Coronary artery (tissue), 2 donors: Measurements from ENCODE around the gene RBKS.

Source experiments
- DNase-seq: peaks from one replicate; pipeline ENCODE4 v3.0.0-alpha.2; 2017; ENCODE audit warnings: low spot score
- H3K27ac ChIP-seq, 2 donors: fragments of 200-600 bp; sonication (generic); one replicate each; pipeline ENCODE4 v1.5.1; 2016 to 2019
- H3K4me3 ChIP-seq: fragments of 200-600 bp; sonication (generic); 2 replicates; pipeline ENCODE4 v1.5.1; 2016; ENCODE audit warnings: mild to moderate bottlenecking, moderate library complexity
- CTCF ChIP-seq: fragments of 200-600 bp; sonication (generic); IDR thresholded peaks from one replicate; pipeline ENCODE4 v1.5.1; 2019; ENCODE audit warnings: antibody characterized with exemption

The RBKS gene

GRCh38 chr2:27824401-27824800, 65.8 kb downstream of the RBKS start:
- H3K27ac ChIP-seq, result no peak overlapping the region
- no peak for TF ChIP-seq CTCF
- no peak overlapping the region for H3K4me3 ChIP-seq
- no peak for DNase-seq

GRCh38 chr2:27823569-27823968, 66.6 kb downstream of the RBKS start:
- TF ChIP-seq CTCF, result no peak
- DNase-seq, result no peak
- Histone ChIP-seq H3K27ac (peak overlapping the region; percentile 22 to 58), H3K4me3 (peak overlapping the region; percentile 48)

- Histone ChIP-seq H3K4me3 (peak overlapping the region; percentile 48), H3K27ac (peak overlapping the region; percentile 22 to 58)
- no peak for DNase-seq
- TF ChIP-seq CTCF, result no peak
Measured at GRCh38 chr2:27823135-27823534, 67.1 kb downstream of the RBKS start.

- DNase-seq, result no peak
- no peak overlapping the region for H3K27ac ChIP-seq
- TF ChIP-seq CTCF, result no peak
Measured at GRCh38 chr2:27822049-27822448, 68.1 kb downstream of the RBKS start.

GRCh38 chr2:27815860-27816438, 74.2 kb downstream of the RBKS start:
- H3K4me3 ChIP-seq, result no peak overlapping the region
- no peak for DNase-seq
- H3K27ac ChIP-seq, result no peak overlapping the region
- TF ChIP-seq CTCF, result no peak

More at GRCh38 chr2:27822049-27822448, 68.1 kb downstream of the RBKS start:
- no peak overlapping the region for H3K4me3 ChIP-seq

DNA sequence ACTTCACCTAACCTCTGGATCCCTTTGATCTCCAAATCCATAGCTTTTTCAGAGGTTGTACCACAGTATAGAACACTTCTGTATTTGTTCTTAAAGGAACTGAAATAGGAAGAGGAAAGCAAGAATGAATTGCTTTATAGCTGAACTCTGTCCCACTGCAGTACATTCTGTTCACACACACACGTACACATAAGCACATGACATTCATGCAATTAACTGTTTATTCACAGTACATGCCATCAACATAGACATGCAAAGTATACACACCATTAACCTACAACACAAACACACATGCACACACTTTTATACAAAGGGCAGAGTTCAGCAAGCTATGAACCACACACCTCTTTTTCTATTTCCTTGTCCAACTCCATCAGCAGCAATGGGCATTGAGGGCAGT, 75.4 kb downstream of the RBKS start:
- DNase-seq, result no peak
- H3K27ac ChIP-seq, result no peak overlapping the region
- no peak for TF ChIP-seq CTCF
- no peak overlapping the region for H3K4me3 ChIP-seq

DNA sequence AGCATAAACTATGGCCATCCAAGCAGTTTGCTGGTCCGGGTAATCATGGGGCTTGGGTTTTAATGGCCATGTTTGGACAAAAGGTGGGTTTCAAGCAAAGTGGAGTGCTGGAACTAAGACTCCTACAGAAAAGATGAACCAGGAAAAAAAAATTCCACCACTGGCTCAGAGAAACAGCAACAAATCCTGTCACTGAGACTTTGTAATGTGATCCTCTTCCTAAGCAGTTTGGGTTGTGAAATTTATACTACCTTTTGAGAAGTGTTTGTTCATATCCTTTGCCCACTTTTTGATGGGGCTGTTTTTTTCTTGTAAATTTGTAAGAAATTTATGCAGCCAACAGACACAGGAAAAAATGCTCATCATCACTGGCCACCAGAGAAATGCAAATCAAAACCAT, 78.4 kb downstream of the RBKS start:
- no peak for DNase-seq
- Histone ChIP-seq H3K4me3 (no peak overlapping the region), H3K27ac (no peak overlapping the region)
- no peak for TF ChIP-seq CTCF
